PC-9 (cell line): Measurements from ENCODE around the gene STRN3.
"Not testable (repeated sequence)": the region's sequence is repeated elsewhere in the genome, so short reads cannot be mapped to it uniquely, and the experiment has no call there.

ENCODE experiments used
- EZH2 ChIP-seq: fragments of 200-600 bp; sonication (generic); IDR thresholded peaks from 2 replicates; pipeline ENCODE4 v1.8.0; 2017; ENCODE audit warnings: antibody characterized with exemption, low read depth
- TF ChIP-seq, protein P1 (sequence below): fragments of 200-600 bp; sonication (generic); conservative IDR thresholded peaks from 2 replicates; pipeline ENCODE4 v1.6.1; 2017; ENCODE audit warnings: mixed run types, antibody characterized with exemption, mild to moderate bottlenecking, moderate library complexity

DNA sequence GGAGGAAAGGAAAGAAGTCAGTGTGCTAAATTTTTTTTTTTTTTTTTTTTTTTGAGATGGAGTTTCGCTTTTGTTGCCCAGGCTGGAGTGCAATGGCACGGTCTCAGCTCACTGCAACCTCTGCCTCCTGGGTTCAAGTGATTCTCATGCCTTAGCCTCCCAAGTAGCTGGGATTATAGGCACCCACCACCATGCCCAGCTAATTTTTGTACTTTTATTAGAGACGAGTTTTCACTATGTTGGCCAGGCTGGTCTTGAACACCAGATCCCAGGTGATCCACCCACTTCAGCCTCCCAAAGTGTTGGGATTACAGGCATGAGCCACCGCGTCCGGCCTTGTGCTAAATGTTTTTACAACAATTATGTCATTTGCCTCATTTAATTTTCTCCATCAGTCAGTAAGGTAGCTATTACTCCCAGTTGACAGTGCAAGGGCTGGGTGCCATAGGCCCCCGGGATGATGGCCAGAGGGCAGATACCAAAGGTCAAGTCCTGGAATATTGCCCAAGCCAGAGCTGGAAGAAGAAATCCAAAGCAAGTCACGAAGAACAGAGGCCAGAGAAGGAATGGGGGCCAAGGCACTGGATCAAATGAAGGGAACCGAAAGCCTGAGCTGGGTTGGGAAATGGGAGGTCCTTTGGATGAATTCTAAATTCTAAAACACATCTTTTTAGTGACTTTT, 26.9 kb upstream of the STRN3 start:
- TF ChIP-seq, protein P1, sequence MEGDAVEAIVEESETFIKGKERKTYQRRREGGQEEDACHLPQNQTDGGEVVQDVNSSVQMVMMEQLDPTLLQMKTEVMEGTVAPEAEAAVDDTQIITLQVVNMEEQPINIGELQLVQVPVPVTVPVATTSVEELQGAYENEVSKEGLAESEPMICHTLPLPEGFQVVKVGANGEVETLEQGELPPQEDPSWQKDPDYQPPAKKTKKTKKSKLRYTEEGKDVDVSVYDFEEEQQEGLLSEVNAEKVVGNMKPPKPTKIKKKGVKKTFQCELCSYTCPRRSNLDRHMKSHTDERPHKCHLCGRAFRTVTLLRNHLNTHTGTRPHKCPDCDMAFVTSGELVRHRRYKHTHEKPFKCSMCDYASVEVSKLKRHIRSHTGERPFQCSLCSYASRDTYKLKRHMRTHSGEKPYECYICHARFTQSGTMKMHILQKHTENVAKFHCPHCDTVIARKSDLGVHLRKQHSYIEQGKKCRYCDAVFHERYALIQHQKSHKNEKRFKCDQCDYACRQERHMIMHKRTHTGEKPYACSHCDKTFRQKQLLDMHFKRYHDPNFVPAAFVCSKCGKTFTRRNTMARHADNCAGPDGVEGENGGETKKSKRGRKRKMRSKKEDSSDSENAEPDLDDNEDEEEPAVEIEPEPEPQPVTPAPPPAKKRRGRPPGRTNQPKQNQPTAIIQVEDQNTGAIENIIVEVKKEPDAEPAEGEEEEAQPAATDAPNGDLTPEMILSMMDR, result not testable (repeated sequence)
- TF ChIP-seq EZH2, result not testable (repeated sequence)
